Activated CD8-positive, alpha-beta memory T cell treated with anti-CD3 and anti-CD28 coated beads for 24 hours (primary cell): ENCODE results near the gene EN2.

Experiments used
- DNase-seq: peaks from one replicate; pipeline ENCODE4 v3.0.0-alpha.2; 2020

The EN2 gene

DNA sequence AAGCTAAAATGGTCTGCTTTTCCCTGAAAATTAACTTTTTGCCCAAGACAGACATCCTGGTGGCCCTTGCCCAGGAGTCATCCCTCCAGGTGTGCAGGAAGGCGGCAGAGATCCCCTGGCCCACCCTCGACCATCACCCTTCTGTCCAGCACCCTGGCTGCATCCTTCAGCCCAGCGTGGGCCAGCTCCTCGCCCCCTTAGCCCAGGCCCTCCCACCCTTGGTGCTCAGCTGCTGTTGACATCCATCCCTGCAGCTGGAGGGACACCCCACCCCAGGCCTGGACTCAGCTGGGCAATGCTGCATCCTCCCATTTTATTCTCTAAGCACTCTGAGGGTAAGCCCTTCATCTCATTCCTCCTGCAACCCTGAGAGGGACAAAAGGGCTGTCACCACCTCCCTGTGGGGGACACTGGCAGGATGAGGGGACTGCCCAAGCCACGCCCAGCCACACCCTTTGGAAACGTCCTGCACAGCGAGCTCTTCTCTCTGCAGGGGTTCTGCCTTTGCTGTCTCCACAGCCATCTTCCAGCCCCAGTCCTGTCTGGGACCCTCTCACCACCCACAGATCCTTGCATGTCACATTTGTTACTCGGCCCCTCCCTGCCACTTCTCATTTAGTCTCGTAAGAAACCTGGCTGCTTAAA, 30.7 kb downstream of the EN2 start:
- no peak for DNase-seq

DNA sequence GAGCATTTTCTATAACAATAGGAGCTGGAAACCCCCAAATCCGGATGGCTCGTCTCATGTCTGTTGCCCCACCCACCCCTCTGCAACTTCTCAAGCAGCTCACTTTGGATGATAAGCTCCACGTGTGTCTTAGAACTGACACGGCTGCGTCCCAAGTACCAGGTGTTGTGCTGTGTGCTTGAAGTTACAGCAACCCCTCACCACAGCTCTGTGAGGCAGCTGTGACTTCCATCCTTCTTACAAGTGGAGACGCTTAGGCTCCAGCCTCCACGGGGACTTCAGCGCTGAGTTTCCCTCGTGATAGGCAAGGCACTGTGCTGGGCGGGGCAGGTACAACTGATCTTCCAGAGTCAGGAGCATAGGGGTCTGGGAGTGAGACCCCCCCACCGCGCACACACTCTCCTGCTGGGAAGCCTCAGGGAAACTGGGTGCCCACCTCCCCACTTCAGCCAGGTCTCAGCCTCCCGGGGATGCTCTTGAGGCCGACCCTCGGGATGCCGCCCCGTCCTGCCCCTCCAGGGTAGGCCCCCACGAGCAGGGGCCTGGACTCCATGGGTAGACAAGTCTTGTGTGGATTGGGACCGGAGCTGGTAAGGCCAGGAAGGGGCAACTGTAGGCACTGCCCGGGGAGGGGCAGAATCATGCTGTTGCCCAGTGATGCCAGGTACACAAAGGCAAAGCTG, 31.4 kb downstream of the EN2 start:
- peak; percentile 56 for DNase-seq

DNA sequence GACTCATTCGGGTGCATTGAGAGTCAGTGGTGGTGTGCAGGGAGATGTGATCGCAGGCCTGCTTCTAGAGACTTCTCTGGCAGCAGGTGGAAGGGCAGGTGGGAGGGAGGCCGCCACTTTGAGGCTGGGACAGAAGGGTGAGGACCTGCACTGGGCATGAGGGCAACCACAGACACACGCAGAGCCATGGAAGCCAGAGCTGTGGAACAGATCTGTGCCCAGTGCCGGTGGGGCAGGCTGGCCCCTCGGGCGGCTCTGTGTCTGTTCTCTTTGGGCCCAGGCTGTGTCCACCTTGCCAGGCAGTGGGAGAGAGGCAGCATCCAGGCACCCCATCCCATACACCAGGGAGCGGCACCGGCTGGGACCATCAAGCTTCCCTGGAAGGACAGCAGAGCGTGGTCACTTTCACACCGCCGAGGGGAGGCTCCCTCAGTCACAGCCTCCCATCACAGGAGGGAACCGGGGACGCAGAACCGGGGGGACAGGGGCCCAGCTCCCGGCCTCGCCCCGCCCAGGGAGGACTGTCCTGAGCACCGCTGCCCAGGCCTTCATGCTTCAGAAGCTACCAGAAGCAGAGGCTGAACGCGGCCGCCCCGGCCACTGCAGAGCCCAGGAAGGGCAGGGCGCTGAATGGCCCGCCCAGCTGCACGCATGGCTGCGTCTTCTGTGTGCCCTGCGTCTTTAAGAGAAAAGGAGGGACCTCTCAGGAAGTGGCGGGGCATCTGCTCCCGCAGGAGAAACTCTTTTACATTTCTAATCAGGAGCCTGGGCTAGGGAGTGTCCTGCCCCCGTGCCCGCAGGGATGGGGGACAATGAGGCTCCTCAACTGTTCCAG, 32.1 kb downstream of the EN2 start:
- DNase-seq: peak; percentile 64

DNA sequence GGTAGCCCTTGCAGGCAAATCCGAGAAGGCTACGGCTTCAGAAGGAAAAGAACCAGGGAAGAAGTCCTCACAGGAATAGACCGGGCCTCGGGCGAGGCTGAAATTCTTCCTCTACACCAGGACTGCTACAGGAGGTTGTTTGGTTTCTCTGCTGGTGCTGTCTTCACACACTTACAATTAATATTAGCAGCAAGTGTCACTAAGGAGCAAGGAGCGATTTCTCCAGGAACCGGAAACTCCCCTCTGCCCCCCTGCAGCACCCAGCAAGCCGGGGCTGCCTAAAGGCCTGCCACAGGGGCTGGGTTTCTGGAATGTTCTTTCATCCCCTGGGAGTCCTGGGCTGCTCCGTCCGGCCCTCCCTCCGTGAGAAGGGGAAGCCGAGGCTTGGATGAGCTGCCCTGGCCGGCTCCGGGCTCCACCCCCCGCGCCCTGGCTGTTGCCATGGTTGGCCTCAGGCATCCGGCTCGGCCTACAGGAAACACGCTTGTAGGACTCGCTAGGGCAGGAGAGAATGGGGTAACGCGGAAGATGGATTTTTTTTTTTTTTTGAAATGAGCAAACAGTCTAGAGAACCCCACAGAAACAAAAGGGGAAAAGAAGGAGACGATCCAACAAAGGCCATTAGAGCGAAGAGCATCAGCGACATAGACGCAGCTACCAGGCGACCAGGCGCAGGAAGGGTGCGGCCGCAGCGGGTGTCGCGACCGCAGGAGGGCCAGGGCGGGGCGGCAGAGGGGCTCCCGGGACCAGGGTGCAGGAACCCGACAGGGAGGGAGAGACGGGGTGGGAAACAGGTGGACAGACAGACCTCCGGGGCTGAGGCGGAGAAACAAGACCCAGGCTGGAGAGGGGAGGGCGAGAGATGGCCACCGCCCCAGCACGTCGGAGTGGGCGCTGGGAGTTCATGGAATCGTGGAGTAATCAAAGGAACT, 33.0 kb downstream of the EN2 start:
- peak; percentile 78 for DNase-seq

DNA sequence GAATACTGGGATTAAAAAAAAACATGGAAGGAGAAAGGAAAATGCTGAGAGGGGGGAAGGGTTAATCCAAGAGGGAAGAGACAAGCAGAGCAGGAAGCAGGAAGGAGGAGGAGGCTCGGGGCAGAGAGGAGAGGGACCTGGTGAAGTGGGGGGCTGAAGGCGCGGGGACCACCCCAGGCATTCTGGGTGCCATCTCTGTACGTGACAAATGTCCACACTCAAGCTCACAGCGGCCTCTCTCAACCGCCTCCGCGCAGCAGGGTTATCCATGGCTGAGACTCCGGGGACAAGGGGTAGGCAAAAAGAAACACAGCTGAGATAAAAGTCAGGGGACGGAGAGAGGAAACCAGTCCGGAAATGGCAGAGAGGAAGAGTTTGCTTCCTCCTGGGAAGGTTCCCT, 33.9 kb downstream of the EN2 start:
- peak; percentile 52 for DNase-seq

DNA sequence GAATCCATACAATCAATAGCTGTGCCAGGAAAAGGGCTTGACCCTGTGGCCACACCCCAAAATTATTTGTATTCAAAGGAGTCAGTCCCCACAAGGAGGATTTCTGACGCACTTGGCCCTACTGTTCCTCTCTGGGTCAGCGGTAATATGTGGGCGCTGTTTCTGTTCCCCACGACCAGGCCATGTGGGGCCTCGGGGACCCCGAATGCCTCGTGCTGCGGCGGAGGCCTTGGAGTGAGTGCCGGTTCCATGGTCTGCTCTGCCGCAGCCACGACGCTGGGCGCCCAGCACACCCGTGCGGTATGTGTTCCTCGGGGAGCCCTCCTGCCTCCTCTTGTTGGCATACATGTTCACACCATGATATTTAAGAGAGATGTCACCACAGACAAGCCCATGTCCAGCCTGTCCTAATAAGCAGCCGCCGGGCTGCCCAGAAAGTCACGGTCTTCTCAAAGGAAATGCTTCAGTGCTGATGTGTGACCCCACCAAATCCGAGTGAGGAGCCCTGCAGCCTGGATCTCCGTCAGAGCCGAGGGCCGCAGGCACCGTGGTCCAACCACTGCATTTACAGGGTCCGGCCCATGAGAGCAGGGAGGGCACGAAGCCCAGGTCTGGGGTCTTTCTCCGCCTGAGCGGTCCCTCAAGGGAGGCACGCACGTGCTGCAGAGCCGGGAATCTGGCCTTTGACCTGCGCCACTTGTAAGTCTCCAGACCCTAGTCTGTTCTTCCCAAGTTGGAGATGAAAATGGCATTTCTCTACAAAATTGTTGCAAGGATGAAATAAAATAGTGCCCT, 36.0 kb downstream of the EN2 start:
- peak; percentile 47 for DNase-seq

DNA sequence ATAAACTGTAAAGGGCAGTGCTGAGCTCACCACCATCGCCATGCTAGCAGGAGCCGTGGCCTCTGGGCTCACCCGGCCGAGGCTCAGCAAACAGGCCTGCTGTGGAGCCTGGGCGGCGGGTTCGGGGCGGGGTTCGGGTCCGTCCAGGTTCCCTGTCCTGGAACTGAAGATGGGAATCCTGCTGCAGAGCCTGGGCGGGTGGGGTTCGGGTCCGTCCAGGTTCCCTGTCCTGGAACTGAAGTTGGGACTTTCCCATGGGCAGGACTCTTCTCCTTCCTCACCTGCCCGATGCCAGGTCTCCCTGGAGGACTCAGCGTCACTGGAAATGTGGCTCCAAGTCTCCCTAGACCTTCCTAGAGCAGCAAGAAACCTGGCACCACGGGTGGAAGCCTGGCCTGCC, 36.6 kb downstream of the EN2 start:
- DNase-seq: no peak

DNA sequence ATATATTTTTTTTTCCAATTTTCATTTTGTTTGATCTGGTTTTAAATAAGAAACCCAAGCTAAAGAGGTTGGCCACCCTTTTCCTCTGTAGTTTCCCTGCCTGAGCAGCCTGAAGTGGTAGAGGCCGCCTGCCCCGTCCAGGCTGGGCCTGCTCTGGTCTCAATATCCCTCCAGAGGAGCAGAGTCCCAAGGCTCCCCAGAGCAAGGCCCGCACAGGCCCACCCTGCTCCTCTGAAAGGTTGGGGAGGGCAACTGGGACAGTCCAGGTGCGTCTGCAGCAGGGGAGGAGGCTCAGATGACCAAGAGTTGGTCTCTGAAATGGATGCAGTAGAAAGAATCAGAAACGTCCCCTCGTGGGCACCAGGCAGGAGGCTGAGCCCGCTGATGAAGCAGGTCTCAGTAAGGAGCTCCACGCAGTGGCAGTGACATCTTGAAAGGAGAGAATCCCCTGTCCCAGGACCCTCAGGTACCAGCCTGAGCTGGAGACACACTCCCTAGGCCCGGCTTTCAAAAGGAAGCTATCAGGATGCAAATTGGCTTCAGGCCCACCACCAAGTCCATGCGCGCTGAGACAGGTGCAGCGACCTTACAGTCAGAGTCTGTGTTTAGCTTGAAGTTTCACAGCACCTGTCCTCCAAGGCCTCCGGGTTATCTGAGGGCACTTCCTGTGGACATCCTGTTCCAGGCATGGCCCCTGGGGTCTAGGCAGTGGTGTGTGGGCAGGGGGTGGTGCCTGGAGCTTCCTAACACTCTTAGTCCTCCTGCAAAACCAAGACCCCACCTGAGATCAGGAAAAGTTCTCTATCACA, 37.7 kb downstream of the EN2 start:
- DNase-seq: no peak

DNA sequence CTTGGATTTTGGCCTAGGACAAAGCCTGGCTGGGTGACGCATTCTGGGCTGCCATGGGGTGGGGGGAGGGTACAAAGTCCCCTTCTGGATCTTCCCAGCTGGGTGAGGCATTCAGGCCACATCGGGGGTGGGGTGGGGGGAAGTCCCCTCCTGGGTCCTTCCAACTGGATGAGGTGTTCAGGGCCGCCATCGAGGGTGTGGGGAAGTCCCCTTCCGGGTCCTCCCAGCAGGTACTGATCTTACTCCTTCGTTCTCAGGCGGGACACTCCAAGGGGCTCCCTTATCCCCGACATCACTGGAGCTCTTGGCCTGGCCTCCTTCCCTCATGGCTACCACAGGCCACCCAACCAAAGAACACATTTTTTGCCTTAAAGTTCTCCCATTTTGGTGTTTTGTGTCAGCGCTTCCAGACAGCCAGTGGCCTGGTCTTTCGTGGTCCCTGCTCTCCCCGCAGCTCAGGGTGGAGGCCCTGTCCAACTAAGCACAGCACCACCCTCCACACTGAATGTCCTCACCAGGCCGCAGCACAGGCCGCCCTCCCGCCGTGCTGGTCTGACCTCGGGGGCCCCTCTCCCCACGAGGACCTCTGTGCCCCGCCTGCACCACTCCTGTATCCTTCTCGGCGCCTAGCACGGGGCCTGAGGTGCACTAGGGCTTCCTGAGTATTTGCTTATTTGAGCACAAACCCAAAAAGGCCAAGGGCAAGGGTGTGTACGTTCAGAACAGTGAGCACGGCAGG, 38.5 kb downstream of the EN2 start:
- DNase-seq: no peak

DNA sequence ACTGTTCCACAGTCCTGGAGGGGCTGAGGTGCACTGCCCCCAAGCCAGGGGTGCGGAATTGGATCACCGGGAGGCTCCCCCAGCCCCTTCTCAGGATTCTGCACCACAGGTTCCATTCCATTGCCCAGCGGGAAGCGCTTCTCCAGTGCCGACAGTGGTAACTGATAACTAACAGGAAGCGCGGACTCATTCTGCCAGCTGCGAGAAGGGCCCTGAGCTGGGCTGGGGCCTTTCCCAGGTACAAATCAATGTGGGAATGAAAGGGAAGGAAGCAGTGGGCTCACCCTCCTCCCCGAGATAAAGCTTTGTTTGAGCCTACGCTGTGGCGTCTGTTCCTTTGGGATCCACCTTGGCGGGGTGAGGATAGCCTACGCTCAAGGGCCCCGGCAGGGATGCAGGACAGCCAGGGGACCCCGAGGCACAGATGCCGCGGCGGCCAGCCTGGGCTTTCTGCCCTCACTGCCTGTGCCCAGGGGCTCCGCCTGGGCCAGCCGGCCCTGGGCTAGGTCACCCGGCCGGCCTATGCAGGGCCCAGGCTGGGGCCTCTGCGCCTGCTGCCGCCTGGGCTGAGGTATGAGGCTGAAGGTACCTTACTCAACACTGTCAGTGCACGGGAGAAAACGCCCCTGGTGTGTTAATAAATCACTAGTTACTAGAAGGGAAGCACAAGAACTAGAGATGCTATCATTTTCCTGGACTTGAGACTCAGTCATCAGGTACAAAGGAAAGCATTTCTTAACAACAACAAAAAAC, 39.4 kb downstream of the EN2 start:
- DNase-seq: no peak

DNA sequence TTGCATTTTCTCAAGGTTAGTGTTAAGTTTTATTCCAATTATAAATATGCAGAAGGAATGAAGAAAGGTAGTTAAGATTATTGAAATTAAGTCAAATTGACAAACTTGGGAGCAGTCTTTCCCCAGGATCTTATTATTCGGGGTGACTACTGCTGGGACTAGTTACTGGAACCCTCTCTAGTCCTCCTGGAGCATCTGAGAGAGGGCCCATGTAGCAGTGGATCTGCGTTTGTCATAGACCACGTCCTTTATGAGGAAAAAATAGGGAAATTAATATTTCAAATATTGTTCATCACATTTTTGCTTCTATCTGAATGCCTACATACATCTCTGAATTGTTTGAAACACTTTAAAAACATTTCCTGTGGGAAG, 47.5 kb downstream of the EN2 start:
- no peak for DNase-seq

DNA sequence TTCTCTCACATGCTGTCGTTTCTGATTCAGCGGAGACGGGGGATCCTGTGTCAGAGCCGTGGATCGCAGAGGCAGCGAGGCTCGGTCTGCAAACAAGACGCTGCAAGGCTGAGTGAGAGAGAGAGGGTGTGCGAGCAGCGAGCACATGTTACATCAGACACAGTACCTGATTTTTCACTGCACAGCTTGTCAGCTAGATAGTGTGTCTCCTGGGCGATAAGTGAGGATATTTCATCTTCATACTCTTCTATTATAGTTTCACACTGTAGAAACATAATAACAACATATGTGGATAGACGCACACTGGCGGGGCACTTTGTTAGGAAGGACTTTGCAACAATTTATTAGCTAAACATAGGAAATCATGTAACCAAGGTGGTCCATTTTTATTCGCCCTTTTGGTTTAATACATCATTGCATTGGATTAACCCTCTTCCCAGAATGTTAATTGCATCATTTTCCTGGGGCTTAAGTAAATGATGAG, 49.0 kb downstream of the EN2 start:
- no peak for DNase-seq

DNA sequence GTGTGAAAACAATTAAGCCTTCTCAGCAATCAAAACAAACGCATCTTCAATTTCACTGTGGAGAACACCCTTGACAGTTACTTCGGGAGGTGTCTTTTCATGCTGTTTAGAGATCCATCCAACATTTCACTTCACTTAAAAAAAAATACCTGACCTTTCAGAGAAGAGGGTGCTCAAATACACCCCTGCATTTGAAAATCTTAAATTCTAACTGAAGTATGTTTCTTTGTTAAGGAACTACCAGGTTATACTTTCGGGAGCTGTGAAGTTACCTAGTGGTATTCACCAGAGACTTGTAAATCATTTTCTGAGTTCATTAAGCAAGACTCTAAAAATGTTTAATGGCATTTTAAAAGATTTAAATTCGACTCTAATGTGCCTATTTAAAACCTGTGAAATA, 49.6 kb downstream of the EN2 start:
- DNase-seq: no peak

DNA sequence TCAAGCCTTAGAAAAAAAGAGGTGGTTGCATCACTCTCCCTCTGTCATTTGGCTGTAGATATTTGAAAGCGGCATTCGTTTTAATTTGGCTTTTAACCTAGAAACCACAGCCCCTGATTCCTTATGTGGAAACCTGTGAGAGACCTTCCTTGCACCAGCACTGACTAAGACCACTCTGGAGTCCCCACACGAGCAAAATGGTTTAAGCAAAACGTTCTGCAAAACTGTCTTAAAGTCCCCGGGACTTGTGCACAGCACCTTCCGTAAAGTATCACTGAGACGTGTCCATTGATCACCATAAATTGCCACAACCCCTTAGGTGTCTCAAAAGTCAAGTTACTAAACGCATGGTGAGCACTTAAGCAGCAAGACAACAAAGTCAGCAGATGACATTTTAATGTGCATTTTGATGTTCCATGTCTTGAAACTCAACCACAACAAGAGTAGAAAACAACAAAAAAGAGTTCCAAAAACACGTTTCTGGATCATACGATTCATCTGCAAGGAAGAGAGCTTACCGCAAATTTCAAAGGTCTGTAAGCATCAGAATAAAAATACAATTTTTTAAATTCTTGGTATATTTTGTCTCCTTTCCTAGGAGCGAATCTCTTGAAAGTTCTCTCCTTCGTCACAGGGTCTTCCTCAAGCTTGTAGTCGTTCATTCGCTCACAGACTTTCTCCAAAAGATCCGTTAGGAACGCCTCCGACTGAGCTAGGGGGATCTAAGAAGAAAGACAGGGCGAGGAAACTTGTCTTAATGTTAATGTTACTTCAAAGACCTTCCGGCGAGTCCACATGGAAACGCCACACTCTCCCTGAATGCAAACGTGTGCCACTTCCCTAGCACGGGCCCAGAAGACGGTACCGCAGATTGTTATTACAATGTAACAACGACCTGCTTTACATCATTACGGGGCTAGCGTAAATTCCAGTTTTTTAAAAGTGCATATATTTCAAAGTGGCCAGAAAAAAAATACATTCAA, 50.7 kb downstream of the EN2 start:
- no peak for DNase-seq

DNA sequence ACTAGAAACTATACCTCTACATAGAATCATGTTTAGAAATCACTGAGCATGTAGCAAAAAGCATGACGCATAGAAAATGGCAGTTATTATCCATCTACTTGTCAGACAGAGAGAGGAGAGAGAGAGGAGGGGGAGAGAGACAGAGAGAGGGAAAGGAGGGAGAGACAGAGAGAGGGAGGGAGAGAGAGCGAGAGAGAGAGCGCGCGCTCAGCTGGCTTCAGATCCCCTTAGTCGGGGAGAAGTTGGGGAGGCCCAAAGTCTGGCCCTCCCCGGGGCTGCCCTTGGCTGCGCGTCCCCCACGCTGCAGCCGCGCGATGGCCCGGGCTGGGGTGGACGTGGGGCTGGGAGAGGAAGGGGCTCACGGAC, 51.4 kb downstream of the EN2 start:
- no peak for DNase-seq

DNA sequence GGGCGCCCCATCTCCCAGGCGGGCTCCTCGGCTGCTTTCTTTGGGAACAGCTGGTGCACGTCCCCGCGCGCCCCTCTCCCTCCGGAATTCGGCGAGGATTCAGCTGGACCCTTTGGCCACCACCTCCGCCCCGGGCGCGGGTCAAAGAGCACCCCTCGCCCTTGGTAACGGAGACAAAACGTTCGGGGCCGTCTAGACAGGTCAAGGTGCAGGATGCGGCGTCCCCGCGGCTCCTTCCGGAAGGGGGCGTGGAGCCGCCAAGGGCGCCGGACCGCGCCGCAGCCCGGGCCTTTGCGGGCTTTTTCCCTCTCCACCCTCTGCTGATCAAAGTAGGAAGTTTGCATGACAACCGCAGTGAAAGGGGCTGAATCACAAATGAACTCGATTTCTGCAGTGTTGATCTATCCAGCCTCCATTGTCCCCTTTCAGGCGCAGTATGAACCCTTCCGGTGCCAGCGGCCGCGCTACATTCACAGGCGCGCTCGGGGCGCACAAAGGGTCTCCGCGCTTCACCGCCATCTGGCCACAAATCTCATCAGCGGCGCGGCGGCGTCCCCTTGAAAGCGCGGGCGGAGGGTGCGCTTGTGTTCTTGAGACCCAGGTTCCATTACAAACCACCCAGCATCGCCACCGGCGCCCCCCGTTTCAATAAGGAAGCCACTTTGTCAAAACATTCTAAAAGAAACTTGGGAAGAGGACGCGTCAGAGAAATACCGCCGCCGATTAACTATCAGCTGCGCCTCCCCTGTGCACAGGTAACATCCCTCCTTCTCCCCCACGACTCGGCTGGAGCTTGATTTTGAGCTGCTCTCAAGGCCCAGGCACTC, 52.0 kb downstream of the EN2 start:
- DNase-seq: no peak

DNA sequence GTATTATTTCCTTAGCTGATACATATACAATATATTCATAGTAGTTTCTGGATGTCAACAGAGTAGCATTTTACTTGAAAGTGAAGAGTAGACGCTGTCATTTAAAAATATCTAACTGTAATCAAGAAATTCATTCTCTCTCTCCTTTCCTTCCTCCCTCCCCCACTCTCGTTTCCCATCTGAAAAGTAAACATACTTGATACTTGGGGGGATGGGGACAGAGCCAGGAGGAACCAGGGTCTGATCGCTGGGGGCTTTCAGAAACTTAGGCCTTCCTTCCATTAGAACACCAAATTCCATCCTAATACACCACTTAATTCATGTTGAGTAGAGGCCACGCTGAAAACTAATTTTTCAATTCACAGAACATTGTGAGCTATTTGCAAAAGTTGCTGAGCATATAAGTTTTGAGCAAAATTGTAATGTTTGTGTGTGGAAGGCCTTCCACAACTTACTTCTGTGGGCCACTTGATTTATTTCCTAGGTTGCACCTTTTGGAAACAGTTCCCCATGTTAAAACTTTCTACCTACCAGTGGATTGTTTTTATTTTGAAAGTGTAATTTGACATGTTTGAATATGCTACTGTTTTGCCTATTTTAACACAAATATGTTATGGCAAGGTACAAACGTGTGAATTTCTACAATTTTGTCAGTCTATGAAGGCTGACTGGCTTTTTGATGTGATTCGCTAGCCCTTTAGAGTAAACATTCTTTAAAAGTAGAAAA, 53.2 kb downstream of the EN2 start:
- no peak for DNase-seq
